ENCODE data around the gene VAMP5.
"Not testable (repeated sequence)": the region's sequence is repeated elsewhere in the genome, so short reads cannot be mapped to it uniquely, and the experiment has no call there.

Gene VAMP5

DNA sequence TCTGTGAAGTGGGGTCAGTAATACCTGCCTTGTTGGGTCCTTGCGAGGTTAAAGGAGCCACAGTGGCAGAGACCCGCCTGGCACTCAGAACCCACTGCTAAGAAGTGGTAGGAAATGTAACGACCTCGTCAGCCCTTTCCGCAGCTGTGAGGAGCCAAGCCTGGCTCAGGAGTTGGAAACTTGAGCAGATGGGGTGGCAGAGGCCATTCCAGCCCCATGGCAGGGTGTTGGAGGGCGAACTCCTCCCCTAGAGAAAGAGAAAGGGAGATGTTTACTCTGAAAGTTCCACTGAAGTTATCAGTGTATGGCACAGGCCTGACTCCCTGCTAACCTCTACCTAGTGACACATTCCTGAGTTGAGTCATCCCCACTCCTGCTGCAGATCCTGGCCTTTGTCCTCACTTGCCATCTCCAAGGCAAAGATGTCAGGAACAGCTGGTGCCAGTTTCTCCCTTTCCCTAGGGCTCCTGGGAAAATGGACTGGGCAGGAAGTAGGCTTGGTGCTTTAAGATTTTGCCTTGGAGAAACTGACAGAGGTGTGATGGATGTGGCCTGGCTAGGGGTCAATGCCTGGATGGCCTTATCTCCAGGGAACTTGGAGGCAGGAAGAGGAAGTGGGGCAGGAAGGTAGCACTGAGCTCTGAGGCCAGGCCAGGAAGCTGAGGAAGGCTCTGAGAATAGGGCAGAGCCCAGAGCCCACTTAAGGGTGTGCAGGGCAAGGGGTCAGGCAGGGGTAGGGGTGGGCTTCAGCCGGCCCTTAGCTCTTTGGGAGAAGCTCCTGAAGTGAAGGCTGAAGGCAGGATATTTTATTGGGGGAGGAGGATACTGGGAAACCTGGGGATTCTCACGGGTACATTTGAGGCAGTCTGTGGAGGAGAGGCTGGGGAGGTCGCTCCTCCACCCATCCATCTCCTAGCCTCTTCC is 888 bp downstream of the VAMP5 start:
- no peak for DNase-seq

DNA sequence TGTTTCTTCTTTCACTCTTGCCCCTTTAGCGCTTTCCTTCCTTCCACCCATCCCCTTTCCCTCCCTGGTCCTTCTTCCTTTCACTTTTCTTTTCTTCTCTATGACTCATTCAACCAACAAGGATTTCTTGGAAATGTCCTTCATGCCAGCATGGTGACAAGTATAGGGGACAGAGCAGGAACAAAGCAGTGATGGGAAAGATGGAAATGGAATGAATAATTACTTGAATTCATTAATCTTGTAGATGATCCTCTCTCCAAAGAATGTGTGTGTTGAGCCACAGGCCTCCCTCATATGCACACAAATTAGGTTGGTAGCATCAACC is 1.5 kb downstream of the VAMP5 start:
- no peak for DNase-seq

DNA sequence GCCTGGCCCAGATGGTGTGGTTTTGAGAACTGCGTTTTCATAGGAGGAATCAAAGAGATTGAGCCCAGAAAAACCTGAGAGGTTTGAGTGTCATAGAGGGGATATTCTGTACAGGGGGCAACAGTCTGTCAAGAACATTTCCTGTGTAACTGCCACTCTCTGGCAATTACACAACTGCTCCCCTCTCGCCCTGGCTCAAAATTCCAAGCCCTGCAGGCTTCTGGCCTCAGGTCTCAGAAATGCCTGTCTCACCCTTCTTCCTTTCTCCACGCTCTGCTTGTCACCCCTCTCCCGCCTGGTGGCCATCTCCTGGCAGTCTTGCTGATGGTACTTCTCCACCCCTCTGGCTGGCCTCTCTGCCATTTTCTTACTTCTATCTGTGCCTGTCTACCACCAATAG is 4.0 kb downstream of the VAMP5 start:
- DNase-seq: no peak

DNA sequence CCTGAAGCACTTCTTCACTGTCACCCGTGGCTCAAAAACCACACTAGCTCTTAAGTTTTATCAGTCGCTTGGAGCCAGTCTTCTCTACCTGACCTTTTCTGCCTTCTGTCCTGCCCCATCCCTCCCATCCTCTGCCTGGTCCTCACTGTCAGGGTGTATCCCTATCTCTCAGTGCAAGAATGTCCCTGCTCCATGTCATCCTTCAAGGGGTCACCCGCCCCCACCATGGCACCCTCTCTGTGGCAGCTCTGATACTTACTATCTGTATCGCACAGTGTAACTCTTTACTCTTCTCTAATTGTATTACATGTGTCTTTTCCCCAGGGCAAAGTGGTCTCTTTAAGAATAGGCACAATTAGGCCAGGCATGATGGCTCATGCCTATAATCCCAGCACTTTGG is 4.4 kb downstream of the VAMP5 start:
- DNase-seq: no peak

DNA sequence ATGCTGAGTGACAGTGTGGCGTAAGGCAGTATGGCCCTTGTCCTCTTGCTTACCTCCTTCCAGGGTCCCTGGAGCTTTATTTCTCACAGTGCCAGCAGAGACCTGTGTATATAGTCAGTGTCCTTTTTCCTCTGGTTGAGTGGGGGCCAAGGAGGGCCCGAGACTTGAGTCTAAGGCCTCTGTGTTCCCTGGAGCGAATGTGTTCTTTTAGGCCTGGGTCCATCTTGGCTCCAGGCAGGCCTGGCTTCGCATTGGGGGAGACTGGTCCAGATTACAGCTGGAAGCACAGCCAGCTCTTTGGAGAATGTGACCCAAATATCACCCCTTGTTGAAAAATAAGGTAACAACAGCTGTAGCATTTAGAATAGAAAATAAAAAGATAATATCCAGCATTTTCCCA is 5.0 kb downstream of the VAMP5 start:
- no peak for DNase-seq

DNA sequence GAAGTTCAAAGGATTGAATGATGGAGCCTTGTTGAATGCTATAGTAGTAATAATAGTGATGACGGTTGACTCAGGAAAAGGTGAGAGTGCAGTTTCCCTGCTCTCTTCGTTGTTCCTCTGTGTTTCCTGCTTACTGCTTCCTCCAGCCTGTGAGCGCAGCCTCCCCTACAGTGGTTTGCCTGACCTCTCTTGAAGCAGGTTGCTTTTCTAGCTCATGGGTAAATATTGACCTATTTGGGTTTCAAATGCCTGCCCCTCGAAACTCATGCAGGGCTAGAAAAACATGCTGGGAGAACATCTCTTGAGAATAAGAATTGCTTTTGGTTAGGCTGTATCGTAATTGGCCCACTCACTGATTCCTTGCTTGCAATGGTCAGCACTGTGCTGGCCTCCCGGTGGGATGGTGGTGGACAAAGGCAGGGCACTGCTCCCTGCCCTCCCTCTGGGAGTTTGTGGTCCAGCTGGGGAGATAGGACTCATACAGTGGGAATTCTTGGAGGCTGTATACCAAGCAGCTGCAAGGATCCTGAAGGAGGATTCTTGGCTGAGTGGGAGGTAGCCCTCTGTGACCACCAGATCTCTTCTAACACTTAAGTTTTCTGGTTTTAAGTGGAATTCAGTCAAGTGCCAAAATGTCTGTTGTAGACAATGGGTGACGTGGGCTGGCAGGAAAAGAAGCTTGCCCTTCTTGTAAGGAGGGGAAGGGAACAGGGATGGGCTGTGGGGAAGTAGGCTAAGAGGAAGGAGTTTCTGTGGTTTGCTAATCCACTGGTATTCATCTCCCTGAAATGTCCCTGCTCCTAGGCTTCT is 6.0 kb downstream of the VAMP5 start:
- no peak for DNase-seq

DNA sequence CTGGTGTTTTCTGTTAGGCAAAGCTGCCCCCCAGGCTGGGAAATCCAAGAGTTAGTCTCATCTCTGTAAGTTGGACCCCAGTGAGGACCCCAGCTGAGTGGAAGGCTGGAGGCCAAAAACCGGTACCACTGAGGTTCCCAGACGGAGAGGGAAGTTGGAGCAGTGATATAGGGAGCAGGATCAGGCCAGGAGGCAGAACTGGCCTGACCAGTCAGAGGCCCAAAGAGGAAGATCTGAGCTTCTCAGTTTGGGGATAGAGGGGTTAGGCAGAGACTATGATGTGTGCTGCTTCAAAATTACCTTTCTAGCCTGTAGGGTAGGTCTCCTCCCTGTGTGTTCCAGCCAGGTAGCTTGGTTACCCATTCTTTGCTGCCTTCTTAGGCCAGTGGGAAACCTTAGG is 6.7 kb downstream of the VAMP5 start:
- DNase-seq: no peak

DNA sequence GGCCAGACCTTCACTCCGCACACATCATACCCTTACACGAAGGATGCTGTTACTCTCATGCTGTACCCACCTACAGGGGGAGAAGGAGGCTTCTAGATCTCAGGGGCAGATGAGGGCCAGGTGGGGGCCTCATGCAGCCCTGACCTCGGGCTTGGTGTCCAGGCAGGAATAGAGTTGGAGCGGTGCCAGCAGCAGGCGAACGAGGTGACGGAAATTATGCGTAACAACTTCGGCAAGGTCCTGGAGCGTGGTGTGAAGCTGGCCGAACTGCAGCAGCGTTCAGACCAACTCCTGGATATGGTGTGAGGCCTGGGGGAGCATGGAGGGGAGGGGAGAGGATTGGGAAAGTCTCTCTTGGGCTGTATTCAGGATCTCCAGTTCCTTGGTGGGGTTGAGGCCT is 7.3 kb downstream of the VAMP5 start:
- DNase-seq: no peak

DNA sequence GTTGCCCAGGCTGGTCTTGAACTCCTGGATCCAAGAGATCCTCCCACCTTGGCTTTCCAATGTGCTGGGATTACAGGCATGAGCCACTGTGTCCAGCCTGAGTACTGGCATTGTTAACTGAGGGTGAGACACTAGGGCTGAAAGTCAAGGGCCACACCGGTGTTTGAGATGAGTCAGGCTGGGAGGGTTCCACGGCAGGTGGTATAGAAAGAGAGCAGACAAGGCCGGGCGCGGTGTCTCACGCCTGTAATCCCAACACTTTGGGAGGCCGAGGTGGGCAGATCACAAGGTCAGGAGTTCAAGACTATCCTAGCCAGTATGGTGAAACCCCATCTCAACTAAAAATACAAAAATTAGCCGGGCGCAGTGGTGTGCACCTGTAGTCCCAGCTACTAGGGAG is 8.1 kb downstream of the VAMP5 start:
- not testable (repeated sequence) for DNase-seq

DNA sequence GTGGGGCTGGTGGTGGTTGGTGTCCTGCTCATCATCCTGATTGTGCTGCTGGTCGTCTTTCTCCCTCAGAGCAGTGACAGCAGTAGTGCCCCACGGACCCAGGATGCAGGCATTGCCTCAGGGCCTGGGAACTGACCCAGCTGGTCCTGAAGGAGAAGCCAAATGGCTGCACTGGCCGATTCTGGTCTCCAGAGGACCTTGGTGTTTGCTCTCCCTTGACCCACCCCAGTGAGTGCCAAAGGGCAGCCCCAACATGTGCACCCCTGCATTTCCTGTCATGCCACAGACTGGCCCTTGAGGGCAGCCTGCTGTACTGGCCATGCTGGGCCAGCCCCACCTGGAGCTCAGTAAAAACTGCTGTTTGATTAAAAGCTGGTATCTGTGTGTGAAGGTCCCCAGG is 8.8 kb downstream of the VAMP5 start:
- no peak for DNase-seq

DNA sequence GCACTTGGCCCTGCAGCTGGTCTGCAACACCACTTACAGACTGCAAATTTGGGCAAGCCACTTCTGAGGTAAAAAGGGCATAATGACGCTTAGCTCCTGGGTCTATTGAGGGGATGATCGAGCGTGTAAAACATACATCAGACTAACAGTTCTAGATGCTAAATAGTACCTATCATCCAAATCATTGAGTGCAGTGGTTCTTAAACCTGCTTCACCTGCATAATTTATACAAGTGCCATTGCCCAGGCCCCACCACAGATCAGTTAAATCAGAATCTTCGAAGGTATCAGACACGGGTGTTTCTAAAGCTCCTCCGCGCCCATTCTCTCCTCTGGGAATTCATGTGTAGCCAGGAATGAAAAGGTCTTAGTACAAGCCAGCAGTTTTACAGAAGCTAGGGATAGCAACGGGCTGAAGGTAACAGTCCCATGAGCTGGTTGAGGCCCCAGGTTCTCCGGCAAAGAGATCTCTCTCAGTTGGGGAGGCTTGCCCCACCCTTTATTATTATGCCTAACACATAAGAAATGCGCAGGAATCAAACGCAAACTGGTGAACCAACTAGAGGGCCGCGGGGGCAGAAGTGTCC is 10.6 kb downstream of the VAMP5 start:
- DNase-seq: no peak

DNA sequence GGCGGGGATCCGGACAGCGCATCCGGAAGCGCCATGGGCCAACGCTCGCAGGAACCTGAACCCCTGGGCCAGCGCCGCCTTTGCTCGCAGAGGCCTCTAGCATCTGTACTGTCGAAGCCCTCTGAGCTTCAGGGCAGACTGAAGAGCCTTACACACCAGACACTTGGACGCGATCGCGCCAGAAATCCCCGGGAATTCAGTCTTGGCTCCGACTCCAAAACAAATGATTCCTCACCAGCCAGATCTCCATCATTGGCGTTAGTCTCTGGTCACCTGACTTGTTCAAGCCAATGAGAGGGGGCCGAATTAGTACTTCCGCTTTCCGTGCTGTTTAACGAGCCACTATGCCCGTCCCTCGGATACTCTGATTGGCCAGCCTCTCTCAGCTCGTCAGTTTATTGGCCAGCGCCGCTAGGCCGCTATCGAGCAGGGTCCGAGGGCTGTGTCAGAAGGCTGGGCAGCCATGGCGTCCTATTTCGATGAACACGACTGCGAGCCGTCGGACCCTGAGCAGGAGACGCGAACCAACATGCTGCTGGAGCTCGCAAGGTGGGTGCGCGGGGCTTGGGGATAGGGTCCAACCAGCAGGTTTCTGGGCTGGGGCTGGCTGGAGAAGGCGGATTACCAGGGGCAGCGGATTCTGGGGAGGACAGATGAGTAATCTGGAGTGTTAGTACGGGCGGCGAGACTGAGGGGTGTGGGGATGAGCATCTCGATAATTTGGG is 11.2 kb downstream of the VAMP5 start, which contains the start of gene RNF181:
Gene RNF181 (plus strand): TSS at position 445 of the 725 bp plus-strand sequence. CDS start 19 bp downstream, at position 464.
- peak; percentile 67 for DNase-seq

DNA sequence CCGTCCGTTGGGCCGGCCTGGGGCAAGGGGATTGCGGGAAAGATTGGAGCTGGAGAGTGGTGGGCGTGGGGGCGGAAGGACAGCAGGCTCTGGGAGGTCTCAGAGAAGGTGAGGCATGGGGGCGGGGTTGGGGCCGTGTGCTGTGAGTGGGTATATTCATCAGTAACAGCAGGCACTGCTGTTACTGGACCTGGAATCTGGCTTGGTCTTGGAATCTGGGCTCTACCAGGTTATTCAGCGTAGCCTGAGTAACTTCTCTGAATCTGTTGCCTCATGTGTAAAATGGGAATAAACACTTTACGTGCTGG is 11.7 kb downstream of the VAMP5 start:
- no peak for DNase-seq

DNA sequence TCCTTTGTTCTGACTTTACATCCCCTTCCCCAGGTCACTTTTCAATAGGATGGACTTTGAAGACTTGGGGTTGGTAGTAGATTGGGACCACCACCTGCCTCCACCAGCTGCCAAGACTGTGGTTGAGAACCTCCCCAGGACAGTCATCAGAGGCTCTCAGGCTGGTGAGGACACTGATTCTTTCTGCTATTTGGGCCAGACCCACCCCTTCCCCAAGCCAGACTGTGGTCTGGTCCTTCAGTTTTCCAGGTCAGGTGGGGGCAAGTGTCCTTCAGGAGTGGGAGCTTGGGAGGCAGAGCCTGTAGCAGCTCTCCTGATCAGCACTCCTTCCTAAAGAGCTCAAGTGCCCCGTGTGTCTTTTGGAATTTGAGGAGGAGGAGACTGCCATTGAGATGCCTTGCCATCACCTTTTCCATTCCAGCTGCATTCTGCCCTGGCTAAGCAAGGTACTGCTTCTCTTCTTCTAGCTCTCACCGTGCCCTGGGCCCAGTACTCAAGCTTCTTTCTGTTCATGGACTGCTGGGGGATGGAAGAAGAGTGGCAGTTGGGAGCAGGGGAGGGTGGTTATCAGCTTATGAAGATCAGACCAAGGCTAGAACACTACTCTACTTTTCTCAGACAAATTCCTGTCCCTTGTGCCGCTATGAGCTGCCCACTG is 12.4 kb downstream of the VAMP5 start:
- DNase-seq: no peak

DNA sequence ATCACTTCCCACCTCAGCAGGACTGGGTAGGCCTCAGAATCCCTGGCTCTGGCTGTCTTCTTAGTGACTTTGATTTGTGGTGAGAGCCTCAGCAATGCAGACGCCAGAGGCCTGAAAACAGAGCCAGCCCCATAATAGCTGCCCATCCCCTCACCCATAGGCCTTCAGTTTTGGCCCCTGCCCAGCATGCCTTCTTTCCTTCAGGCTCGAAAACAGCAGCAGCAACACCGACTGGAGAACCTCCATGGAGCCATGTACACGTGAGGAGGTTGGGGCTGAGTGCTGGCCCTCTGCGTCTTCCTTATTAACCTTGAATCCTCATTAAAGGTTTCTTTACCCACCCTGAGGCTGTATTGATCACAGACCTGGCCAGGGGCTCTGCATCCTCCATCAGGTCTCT is 13.0 kb downstream of the VAMP5 start:
- no peak for DNase-seq

DNA sequence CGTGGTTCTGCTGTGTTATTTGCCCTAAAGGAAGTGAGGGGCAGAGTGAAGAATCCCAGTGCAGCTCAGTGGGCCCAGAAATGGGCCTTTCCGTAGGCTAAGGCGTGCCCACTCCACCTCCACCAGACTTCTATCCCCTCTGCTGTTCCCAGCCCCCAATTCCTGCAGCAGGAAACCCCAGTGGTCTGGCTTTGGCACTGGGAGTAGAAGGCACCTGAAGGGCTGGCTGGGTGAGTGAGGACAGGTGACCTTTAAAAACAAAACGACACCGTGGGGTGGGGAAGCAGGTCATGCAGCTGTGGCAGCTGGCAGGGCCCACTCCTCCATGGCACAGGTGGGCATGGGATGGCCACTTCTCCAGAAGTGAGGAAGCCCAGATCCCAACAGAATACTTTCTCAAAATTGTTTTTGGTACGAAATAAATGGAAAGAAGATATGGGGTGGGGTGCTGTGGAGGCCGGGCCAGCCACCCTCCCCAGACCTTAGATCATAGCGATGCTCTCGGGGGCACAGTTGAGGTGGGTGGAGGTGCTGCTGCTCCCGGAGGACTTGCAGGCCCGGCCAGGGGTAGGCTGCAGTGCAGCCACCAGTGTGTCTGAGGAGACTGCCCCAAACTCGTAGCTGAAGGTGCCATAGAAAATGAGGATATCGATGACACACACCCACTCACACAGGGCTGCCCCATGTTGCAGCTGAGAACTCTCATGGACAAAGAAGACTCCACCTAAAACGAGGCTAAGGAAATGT is 14.5 kb downstream of the VAMP5 start:
- DNase-seq: no peak

DNA sequence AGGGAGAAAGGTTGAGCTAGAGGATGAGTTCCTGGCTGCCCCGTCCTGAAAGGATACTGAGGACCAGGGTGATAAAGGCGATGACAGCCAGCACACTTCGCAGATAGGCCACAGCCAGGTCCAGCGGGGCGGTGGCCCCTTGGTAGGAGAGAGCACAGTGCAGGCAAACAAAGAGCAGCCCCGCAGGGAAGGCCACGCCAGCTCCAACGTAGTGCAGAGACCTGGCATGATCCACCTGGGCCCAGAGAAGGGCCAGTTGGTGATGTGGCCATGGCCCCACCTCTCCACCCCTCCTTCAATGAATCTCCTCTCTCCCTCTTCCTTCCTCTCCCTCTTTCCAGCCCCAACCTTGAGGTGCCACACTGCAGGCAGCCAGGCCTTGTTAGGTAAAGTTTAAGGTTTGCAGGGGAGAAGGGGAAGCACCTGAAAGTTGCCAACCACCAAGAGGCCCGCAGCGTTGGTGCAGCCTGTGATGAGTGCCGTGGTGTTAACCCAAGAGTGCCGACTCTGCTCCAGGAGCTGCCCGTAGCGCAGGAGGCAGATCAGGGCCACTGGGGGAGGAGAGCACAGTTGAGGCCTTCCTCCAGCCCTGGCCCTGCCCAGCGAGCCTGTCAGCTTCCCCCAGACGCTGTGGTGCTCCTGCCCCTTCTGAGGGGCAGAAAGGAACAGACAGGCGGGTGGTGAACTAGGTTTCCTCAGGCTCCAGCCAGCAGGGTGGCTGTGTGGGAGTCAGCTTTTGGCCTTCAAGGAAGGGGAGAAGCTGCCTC is 15.4 kb downstream of the VAMP5 start:
- no peak for DNase-seq

DNA sequence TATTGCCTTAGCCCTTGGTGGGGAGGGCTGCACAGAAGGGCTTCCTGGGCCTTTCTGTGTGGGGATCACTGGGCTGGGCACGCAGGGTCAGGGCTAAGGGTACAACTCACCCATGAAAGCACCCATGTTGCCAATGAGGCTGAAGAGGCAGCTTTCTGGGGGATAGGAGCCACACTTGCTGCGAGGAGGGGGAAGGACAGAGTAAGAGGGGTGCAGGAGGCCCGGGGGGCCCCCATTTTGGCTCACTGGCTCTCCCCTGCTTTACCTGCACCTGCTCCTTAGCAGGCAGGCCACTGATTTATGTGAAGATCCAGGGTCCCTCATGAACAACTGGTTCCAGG is 16.0 kb downstream of the VAMP5 start:
- no peak for DNase-seq

DNA sequence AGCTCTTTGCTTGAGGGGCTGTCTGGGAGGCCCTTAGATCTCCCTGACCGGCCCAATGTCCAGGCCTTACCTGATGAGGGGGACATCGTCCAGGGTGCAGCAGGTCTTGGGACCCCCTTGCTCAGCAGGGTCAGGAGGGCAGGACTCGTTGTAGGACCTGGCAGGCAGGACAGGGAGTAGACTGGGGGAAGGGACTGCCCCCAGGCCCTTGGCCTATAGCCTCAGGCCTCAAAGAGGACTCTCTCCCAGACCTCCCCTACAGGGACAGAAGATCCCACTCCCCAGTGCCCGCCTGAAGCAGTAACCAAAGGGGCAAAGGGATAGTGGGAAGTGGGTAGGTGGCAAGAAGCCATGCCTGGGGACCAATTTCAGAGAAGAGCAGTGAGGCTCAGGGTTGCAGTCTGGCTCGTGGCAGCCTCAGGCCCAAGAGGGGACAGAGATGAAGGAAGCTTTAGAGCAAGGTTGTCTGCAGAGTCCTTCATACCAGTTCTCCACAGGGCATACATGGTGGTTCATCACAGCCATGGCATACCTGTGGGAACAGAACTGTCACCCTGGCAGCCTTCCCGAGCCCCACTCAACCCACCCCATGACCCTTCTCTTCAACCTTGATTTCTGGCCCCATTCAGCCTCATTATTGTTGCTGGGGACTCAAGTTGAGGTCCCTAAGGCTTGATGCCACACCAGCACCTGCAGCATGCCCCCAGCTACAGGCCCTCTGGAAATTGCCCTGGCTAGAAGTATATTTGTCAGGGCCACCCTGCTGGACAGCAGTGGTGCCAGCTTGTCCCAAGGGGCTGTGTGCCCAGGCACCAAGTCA is 16.9 kb downstream of the VAMP5 start:
- DNase-seq: no peak

DNA sequence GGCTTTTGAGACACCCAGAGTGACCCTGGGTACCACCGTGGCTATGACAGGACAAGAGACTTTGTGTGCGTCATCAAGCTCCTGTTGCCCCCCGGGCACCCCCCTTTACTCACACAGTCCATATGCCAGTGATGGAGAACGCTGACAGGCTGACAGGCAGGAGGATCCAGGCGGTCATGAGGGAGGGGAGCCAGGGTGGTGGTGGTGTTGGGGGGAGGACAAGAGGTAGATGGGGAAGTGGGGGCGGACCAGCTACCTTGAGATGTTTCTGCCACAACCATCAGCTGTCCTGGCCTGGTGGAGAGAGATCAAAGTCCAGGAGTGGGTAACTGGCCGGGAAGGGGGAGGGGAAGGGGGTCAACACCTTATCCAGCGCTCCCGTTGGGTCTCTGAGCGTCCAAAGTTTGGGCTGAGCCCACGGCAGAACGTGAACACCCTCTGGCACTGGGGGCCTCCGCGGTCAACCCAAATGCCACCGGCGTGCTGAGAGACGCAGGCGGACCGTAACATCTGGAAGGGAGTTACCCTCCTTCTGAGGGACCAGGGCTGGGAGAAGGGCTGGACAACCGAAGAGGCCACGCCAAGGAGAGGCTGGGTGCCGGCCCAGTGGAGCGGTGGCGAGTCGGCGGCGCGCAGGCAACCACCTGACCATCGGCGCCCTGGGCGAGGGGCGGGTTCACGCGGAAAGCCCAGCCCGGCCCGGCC is 17.7 kb downstream of the VAMP5 start:
- no peak for DNase-seq
